Osteoblast (primary cell): ENCODE results near the gene HSPA4. TPM values are rescaled to one million over a fixed set of nuclear protein-coding genes. Genes with fewer than 3 reads are reported as not detected.

Experiments used
- DNase-seq: peaks from one replicate; pipeline ENCODE4 v3.0.0; 2011; ENCODE audit warnings: low spot score, mixed read lengths; ENCODE audit not compliant: insufficient read length; ENCODE audit errors: missing footprints
- H2AFZ ChIP-seq: 2 replicates; pipeline ENCODE4 v1.6.0; 2011; ENCODE audit warnings: mild to moderate bottlenecking, low read length
- H3K27ac ChIP-seq: 2 replicates; pipeline ENCODE4 v1.5.1; 2011; ENCODE audit warnings: mild to moderate bottlenecking, low read depth, low read length, moderate library complexity
- H3K27me3 ChIP-seq: 2 replicates; pipeline ENCODE4 v1.6.0; 2012; ENCODE audit warnings: mild to moderate bottlenecking, control low read depth, inconsistent platforms, low read length, moderate library complexity; ENCODE audit not compliant: insufficient read depth
- H3K36me3 ChIP-seq: 2 replicates; pipeline ENCODE4 v1.5.1; 2011; ENCODE audit warnings: mild to moderate bottlenecking, low read length, control low read depth, moderate library complexity; ENCODE audit not compliant: insufficient read depth
- H3K4me1 ChIP-seq: 2 replicates; pipeline ENCODE4 v1.5.1; 2011; ENCODE audit warnings: mild to moderate bottlenecking, low read length, control low read depth, moderate library complexity; ENCODE audit not compliant: insufficient read depth
- H3K4me2 ChIP-seq: 2 replicates; pipeline ENCODE4 v1.6.0; 2011; ENCODE audit warnings: mild to moderate bottlenecking, low read length; ENCODE audit not compliant: insufficient read depth
- H3K4me3 ChIP-seq: fragments of 200-600 bp; sonication (generic); 3 replicates; pipeline ENCODE4 v1.5.1; 2012; ENCODE audit warnings: mild to moderate bottlenecking, low read length, inconsistent platforms; ENCODE audit not compliant: insufficient read depth
- H3K79me2 ChIP-seq: 2 replicates; pipeline ENCODE4 v1.6.0; 2012; ENCODE audit warnings: mild to moderate bottlenecking, low read length, control low read depth, inconsistent platforms; ENCODE audit not compliant: insufficient read depth
- H3K9me3 ChIP-seq: 2 replicates; pipeline ENCODE4 v1.5.1; 2011; ENCODE audit warnings: low read depth, low read length, control low read depth
- H4K20me1 ChIP-seq: 2 replicates; pipeline ENCODE4 v1.6.0; 2012; ENCODE audit warnings: mild to moderate bottlenecking, low read length, control low read depth; ENCODE audit not compliant: insufficient read depth
- total RNA-seq: library from RNA; depleted of rRNA; stranded (reverse); fragments of >200 nt; gene quantifications from 2 replicates; pipeline ENCODE4 v1.2.3, GENCODE V29; 2012
- TF ChIP-seq, protein P1 (sequence below): IDR thresholded peaks from 2 replicates; pipeline ENCODE4 v1.5.1; 2011; ENCODE audit warnings: mild to moderate bottlenecking, low read depth, low read length, moderate library complexity; ENCODE audit errors: extremely low read depth

The HSPA4 gene
- total RNA-seq, 1 donor: 135 TPM

DNA sequence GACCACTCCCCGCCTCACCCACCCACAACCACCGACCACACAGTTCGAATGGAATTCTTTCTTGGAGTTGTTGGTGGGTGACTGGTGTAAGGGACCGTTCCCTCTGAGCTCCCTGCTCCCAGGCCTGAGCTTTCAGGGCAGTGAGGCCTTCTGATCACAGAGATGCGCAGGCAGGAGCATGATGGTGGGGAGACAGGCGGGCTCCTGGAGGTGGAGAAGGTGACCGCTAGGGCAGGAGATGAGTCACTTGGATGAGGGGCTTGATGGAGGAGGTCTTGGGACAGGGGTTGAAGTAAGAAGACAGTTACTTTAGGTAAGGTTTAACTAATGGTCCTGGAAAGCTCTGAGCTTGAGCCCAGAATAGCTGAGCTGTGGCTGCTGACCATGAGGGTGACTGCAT, 88.5 kb downstream of the HSPA4 start:
- no peak for DNase-seq
- H3K4me1 ChIP-seq: no peaks in the 10 kb centered on the region
- H3K79me2 ChIP-seq: no peaks in the 10 kb centered on the region
- no peaks in the 10 kb centered on the region for H3K9me3 ChIP-seq
- H3K27ac ChIP-seq: no peak overlapping the region
- TF ChIP-seq, protein P1, sequence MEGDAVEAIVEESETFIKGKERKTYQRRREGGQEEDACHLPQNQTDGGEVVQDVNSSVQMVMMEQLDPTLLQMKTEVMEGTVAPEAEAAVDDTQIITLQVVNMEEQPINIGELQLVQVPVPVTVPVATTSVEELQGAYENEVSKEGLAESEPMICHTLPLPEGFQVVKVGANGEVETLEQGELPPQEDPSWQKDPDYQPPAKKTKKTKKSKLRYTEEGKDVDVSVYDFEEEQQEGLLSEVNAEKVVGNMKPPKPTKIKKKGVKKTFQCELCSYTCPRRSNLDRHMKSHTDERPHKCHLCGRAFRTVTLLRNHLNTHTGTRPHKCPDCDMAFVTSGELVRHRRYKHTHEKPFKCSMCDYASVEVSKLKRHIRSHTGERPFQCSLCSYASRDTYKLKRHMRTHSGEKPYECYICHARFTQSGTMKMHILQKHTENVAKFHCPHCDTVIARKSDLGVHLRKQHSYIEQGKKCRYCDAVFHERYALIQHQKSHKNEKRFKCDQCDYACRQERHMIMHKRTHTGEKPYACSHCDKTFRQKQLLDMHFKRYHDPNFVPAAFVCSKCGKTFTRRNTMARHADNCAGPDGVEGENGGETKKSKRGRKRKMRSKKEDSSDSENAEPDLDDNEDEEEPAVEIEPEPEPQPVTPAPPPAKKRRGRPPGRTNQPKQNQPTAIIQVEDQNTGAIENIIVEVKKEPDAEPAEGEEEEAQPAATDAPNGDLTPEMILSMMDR: no peak
- no peaks in the 10 kb centered on the region for H3K36me3 ChIP-seq
- H2AFZ ChIP-seq: no peak overlapping the region
- H4K20me1 ChIP-seq: no peaks in the 10 kb centered on the region
- no peaks in the 10 kb centered on the region for H3K27me3 ChIP-seq
- no peak overlapping the region for H3K4me2 ChIP-seq
- no peak overlapping the region for H3K4me3 ChIP-seq

DNA sequence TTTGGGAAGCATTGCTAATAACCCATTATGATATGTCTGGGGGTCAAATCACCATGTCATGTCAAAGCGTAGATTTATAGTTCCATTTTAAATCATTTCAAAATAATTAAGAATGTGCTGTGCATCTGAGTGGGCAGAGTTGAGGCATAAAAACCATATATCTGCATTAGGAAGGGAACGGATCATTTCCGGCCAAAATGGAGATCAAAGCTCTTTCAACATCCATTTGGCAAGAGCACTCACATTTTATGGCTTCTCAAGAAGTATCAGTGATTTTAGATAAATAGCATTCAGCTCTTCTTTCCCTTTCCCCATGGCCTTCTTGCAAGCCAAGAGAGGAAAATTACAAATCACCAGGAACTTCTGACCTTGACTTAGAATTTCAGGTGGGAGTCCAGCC, 89.9 kb downstream of the HSPA4 start:
- no peak overlapping the region for H3K4me2 ChIP-seq
- H3K4me1 ChIP-seq: no peaks in the 10 kb centered on the region
- H3K4me3 ChIP-seq: no peak overlapping the region
- no peaks in the 10 kb centered on the region for H4K20me1 ChIP-seq
- TF ChIP-seq, protein P1: no peak
- no peak overlapping the region for H2AFZ ChIP-seq
- H3K36me3 ChIP-seq: no peaks in the 10 kb centered on the region
- no peak for DNase-seq
- no peaks in the 10 kb centered on the region for H3K27me3 ChIP-seq
- no peaks in the 10 kb centered on the region for H3K79me2 ChIP-seq
- no peaks in the 10 kb centered on the region for H3K9me3 ChIP-seq
- no peak overlapping the region for H3K27ac ChIP-seq

DNA sequence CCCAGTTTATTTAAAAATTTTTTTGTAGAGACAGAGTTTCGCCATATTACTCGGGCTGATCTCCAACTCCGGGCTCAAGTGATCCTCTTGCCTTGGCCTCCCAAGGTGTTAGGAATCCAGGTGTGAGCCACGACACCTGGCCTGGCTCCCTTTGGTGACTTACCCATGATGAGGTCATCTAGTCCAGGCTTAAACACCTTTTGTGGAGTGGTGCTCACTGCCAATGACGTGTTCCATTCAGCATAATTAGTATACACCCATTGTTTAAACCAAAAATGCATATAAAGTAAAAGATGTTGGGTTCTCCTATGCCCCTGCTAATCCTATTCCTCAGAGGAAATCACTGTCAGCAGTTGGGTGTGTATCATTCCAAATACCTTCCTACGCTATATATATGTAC, 91.0 kb downstream of the HSPA4 start:
- Histone ChIP-seq H3K79me2 (no peaks in the 10 kb centered on the region), H3K9me3 (no peaks in the 10 kb centered on the region)

DNA sequence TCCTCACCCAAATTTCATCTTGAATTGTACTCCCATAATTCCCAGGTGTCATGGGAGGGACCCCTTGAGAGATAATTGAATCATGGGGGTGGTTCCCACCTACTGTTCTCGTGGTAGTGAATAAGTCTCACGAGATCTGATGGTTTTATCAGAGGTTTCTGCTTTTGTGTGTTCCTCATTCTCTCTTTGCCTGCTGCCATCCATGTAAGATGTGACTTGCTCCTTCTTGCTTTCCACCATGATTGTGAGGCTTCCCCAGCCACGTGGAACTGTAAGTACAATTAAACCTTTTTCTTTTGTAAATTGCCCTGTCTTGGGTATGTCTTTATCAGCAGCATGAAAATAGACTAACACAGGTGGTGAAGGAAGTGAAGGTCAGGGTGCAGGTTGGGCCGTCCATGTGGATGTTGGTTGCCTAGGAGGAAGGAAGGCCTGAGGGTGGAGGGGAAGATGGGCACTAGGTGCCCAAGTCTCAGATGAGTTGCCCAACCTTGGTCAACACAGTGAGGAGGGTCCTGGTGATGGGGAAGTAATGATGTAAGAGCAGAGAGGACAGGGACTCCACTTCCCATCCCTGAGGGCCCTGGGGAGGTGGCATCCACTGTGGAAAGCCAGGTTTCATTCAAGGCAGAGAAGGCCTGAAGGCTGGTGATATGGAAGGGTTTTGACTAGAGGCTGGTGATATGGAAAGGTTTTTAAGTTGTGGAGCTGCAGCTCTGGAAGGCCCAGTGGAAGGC, 92.6 kb downstream of the HSPA4 start:
- no peaks in the 10 kb centered on the region for H4K20me1 ChIP-seq
- no peaks in the 10 kb centered on the region for H3K27me3 ChIP-seq
- H3K27ac ChIP-seq: no peak overlapping the region
- H3K4me2 ChIP-seq: no peak overlapping the region
- H2AFZ ChIP-seq: no peak overlapping the region
- H3K79me2 ChIP-seq: no peaks in the 10 kb centered on the region
- H3K9me3 ChIP-seq: no peaks in the 10 kb centered on the region
- TF ChIP-seq, protein P1: no peak
- no peak overlapping the region for H3K4me3 ChIP-seq
- DNase-seq: no peak
- no peaks in the 10 kb centered on the region for H3K36me3 ChIP-seq
- no peaks in the 10 kb centered on the region for H3K4me1 ChIP-seq

More for the DNA sequence above, 91.0 kb downstream of the HSPA4 start:
- Histone ChIP-seq H4K20me1 (no peaks in the 10 kb centered on the region), H3K4me1 (no peaks in the 10 kb centered on the region), H3K4me3 (no peak overlapping the region), H3K4me2 (no peak overlapping the region), H3K27ac (no peak overlapping the region), H3K27me3 (no peaks in the 10 kb centered on the region), H3K36me3 (no peaks in the 10 kb centered on the region), H2AFZ (no peak overlapping the region)
- no peak for DNase-seq
- TF ChIP-seq, protein P1: no peak
